Stimulated activated CD8-positive, alpha-beta memory T cell treated with anti-CD3 and anti-CD28 coated beads, Interleukin-12 subunit alpha, Interleukin-12 subunit beta, amount 100 ng/mL, for 1 hour (primary cell): ENCODE results near the gene AGXT.

Experiments
- DNase-seq: peaks from one replicate; pipeline ENCODE4 v3.0.0-alpha.2; 2020; ENCODE audit warnings: low read depth

Gene AGXT

GRCh38 chr2:240869956-240870875 lies 1.6 kb downstream of the AGXT start:
- DNase-seq = no peak

- no peak for DNase-seq
Measured at GRCh38 chr2:240871071-240871958, 2.7 kb downstream of the AGXT start.

GRCh38 chr2:240872317-240873097 lies 3.9 kb downstream of the AGXT start:
- no peak for DNase-seq

GRCh38 chr2:240873098-240873788 lies 4.6 kb downstream of the AGXT start:
- no peak for DNase-seq

- no peak for DNase-seq
Measured at GRCh38 chr2:240873805-240874714, 5.4 kb downstream of the AGXT start.

GRCh38 chr2:240874715-240875227 lies 6.1 kb downstream of the AGXT start:
- no peak for DNase-seq

- no peak for DNase-seq
Measured at GRCh38 chr2:240875228-240876034, 6.8 kb downstream of the AGXT start.

- DNase-seq = no peak
Measured at GRCh38 chr2:240876035-240876474, 7.4 kb downstream of the AGXT start.

GRCh38 chr2:240876475-240877251 lies 8.0 kb downstream of the AGXT start:
- no peak for DNase-seq

- DNase-seq = no peak
Measured at GRCh38 chr2:240877460-240878340, 9.1 kb downstream of the AGXT start.

GRCh38 chr2:240878341-240878936 lies 9.8 kb downstream of the AGXT start:
- DNase-seq = no peak

- no peak for DNase-seq
Measured at GRCh38 chr2:240879105-240879504, 10.5 kb downstream of the AGXT start.

GRCh38 chr2:240881913-240882312 lies 13.3 kb downstream of the AGXT start:
- DNase-seq = no peak

GRCh38 chr2:240884221-240884620 lies 15.6 kb downstream of the AGXT start:
- DNase-seq = no peak

- no peak for DNase-seq
Measured at GRCh38 chr2:240884745-240885144, 16.1 kb downstream of the AGXT start.

- DNase-seq = no peak
Measured at GRCh38 chr2:240885566-240885965, 16.9 kb downstream of the AGXT start.

- no peak for DNase-seq
Measured at GRCh38 chr2:240886023-240886565, 17.5 kb downstream of the AGXT start.
